ENCODE measurements around the gene SCN8A.

The SCN8A gene

DNA sequence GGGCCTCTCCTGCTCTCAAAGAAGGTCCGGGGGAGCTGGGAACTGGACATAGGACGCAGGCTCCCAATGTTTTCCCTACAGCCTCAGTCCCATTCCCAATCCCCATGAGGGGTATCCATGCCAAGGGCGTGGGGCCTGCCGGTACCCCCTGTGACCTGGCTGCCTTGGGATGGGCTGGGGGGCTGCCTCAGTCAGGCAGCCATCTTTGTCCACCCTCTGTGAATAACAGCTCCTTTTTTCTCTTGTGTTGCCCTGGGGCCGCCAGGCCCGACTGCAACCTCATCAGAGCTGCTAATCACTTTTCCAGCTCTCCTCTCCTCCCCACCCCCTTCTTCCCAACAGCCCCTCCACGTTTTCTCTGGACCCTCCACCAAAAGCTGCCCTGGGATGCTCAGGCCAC, 246.3 kb downstream of the SCN8A start:
- no peak for DNase-seq

DNA sequence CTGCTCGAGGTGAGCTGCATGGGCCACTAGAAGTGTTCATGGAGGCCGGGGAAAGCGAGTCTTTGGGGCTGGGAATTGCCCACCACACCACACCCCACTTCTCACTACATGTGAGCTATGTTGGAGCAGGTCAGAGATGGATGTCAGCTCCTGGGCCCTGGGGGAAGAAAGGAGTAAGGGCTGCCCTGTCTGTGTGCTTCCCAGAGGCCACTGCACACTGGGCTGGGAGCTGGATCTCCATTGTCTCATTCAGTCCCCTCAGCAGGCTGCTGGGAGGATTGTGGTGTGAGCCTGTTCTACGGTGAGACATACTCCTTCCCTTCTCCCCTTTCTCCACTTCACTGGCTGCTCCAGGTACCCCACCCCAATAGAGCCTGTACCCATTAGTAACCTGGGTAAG, 247.0 kb downstream of the SCN8A start:
- DNase-seq, result no peak

DNA sequence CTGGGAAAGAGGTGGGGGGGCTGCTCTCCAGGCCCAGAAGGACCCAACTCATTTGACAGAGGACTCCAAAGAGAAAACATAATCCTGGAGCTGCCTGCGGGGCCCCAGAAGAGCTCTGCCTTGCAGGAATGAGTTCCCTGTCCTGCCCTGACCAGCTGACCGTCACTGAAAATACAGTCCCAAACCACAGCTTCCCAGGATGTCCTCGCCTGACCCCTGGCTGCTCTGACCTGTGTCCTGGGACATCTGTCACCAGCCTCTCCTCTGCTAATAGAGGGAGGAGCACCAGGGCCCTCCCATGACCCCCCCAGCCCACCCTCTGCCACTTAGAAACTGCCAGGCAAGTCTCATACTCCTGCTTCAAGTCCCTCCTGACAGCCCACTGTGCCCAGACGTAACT, 247.7 kb downstream of the SCN8A start:
- no peak for DNase-seq

DNA sequence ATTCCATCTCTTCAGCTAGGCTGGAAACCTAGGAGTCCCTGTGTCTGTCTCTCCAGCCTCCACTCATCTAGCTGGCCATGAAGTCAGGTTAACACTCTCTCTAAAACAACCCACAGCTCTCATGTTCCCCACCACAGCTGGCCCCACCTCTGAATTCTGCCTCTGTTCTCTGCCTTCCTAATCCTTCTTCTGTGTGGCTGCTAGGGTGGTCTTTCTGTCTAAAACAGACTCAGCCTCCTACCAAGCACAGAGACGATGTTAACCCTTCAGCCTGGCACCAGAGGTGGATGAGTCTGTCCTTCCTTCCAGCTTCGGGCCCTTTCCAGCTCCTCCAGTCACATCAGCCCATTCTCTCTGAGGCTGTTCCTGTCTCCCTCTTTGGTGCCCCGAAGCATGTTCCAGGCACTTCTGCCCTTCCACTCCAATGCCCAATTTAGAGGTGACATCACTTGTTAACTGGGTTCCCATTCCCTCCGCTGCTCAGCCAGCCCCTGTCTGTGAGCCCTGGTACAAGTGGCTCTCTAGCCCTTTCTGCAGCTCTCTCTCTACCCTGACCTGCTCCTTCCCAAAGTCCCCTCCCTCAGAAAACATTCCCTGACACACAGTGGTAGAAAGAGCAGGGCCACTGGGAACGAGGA, 248.4 kb downstream of the SCN8A start:
- DNase-seq, result no peak

DNA sequence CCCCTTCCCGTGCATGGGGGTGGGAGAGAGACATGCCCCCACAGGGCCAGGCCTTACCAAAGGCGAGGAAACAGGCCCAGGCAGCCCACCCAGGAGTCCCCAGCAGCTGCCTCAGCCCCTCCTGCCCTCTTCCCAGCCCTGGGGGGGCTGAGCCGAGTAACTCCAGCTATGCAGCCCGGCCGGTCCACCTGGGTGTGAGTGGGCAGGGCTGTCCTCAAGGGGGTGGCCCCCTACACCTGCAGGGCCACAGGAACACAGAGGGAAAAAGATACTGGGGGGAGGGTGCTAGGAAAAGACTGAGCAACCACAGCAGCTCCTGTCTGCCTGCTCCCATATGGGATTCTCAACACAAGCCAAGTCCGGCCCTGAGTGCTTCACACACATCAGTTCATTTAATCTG, 249.9 kb downstream of the SCN8A start:
- no peak for DNase-seq

DNA sequence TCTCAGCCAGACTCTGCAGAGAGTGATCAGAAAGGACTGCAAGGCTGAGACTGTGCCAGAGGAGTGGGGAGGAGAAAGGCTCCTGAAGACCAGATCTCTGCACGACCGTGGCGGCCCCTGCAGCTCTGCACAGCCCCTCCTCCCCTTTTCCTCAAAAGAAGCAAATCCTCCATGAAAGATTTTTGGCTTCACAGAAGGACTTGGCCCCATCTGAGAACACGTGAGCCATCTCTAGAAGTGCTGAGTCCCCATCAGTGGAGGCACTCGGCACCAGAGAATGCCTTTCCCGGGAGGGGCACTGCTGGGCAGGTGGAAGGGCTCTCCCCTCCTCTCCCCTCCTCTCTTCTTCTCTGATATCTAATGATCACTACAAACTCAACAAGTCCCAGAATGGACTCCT, 250.7 kb downstream of the SCN8A start:
- DNase-seq, result no peak

DNA sequence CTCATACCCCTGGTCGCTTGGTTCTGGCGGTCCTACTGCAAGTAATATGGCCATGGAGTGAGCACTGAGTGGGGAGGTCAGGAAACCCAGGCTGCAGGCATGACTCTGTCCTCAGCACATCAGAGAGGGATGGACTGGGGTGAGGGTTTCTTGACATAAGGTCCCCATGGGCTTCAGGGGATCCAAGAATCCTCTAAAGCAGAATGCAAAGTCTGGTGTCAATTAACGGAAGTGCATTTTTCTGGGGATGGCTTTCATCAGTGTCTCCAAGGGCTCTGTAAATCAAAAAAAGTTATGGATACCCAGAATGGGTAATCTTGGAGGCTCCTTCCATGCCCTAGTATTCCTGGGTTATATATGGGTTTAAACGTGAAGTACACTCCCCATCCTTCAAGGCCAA, 253.8 kb downstream of the SCN8A start:
- no peak for DNase-seq

DNA sequence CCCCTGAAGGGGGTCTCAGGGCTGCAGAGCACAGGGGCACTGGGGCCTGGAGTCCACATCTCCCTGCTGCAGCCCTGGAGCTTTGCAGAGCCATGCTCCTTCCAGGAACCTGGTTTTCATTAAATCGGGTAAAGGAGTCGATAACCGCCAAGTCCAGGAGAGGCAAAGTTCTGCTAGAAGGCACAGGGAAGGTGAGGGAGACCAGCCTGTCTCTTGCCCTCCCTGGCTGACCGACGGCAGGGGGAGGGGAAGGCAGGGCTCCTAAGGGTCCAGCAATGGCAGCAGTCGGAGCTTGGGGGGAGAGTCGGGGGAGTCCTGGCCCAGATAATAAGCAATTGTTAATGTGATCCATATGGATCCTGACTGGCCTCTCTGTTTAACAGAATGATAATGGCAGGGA, 254.4 kb downstream of the SCN8A start:
- DNase-seq, result no peak

DNA sequence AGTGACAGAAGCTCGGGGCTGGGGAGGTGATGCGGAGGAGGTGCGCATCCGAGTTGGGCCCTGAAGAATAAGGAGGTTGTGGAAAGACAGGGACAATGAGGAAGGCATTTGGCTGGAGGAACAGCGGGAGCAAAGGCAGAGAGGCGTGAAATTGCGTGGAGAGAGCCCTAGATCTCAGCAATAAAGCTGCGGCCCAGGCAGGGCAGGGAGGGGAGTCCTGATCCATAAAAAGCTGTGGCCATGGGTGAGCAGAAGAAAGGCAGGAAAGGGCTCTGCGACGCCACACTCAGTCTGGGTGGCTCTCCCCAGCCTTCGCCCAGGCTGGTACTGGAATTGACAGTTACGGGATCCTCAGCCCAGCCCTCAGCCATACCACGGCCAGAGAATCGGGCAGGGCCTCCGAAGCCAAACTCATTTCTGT, 255.2 kb downstream of the SCN8A start:
- no peak for DNase-seq

DNA sequence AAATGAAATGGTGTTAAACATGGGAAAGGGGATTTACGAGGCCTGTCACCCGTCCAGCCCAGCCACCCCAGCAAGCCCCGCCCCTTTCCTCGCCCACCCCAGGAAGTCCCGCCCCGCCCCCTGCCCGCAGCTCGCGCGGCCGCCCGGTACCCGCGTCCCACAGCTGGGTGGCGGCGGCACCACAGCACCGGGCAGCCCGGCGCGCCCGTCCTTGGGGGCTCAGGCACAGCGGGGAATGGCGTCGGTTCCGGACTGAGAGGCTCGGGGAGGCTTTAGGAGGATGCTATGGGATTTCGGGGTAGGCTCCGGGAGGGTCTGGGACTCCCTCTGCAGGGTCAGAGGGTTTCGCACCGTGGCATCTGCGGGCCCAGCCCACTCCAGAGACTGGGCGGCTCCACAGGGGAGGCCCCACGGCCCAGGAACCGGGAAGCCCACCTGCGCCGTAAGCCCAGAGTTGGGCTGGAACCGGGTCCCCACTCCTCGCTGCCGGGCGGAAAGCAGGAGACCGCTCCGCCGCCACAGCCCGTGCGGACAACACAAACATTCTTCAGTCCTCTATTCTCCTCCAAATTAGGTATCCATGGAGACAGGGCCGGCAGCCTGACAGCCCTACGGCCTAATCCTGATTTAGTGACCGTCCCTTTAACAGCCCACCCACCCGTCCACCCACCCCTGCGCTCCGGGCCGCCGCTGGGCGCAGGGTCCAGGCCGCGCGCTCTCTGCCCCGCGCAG, 256.0 kb downstream of the SCN8A start:
- peak; percentile 49 to 50 for DNase-seq

DNA sequence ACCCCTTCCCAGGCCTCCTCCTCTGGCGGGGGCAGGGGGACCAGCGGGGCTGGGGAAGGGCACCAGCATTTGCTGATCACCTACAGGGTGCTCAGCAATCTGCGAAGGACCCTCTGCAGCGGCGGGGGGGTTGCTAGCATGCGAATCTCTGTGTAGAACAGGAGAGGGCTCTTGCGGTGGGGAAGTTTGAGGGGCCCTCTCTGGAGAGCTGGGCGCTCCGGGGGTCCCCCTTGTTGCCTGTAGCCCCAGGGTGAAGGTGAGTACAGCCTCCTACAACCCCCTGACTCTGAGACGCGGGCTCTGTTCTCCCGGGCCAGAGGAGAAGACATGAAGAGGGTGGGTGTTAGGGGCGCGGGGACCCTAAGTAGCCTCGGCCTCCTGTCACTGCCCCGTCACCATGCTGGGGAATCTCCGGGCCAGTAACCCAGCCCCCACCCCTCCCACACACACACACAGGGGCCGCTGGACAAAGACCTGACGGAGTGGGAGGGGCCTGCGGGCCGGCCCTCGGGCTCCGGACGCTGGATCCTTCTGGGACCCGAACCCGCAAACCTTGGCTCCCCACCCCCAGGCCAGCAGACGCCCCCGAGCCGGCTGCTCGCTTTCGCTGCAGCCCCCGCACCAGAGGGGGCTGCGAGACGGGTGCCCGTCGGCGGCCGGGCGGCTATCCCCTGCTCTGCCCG, 256.8 kb downstream of the SCN8A start:
- no peak for DNase-seq

DNA sequence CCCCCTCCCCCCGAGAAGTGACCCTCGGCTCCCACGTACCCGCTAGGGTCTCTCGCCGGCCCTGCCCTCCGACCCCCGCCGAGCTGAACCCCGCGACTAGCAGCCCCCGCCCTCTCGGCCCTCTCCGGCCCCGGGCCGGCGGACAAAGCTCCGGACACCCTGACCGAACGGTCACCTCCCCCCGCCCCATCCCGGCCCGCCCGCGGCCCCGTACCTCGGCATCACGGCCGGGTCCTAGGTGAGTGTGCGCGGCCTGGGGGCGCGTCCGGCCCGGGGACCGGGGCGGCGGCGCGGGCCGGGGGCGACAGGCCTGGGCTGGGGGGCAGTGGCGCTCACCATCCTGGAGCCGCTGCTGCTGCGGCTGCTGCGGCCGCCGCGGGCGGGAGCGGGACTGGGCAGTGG, 257.3 kb downstream of the SCN8A start, which contains the start of gene FIGNL2:
FIGNL2 (minus strand) TSS at position 393 of the 402 bp plus-strand sequence. CDS start 26,305 bp downstream, outside the sequence.
- DNase-seq, result no peak

DNA sequence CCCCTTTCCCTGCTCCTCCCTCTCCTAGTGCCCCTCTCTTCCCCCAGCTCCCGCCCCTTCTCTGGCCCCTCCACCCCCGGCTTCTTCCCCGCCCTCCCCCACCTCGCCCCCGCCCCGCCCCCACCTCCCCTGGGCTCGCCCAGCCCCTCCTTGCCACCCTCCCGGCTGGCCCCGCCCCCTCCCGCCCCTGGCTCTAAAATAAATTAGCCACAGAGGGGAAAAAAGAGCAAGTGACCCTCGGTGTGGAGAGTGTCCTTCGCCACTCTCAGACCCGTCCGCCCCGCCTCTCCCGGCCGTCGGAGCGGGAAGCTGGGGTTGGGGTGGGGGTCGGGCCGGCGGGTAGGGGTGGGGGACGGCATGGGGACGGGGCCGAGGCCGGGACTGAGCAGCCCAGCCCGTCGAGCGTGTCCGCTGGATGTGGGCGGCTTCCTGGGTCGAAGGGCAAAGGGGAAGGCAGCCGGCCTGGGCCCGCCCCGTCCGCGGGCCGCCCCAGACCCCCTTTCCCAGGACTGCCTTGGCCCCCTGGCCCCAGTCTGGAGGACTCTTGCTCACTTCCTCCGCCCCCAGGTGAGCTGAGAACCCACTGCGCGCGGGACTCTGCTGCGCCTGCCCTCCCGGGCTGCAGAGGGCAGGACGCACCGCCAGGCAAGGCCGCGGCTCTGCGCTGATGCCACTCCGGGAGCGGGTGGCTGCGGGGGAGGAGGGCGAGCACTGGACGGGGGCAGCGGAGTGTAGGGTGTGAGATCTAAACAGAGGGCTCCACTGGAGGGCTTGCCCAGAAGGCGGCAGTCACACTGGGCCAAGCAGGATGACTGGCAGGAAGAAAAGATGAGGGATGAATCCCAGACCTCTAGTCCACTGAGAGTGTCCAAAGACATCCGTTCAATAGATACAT, 258.1 kb downstream of the SCN8A start:
- no peak for DNase-seq

DNA sequence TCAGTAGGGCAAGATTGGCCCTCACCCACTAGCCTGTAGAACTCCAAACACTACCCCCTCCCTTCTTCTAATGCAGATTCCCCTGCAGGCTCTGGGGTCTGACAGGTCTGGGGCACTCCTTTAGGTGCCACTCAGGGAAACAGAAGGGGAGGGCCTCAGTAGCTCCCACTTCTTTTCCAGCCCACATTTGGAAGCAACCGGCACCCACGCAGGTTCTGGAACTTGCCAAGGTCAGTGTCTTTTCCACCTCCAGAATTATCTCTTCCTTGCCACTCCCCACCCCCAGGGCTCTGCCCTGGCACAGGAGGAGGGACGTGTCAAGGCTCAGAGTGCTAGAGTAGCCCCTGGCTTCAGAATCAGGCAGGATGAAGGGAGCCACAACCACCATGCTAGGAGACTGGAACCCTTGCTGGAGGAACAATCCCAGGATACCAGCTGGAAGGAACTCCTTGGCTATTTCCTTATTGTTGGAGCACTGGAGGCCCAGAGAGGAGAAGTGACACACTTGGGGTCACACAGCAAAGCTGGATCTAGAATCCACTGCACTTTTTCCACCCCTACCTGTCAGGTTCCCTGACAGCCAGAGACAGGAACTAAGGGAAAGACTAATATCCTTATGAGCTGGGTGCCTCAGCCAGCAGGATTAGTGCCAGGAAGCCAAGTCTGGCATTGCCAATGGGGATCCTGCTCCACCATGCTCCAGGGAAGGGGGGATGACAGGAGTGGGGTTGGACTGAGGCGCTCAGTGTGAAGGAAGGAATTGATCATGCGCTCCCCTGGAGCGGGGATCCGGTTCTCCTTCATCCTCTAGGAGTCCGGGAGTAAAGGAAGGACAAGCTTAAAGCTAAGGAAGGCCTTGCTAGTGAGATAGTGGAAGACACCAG, 259.3 kb downstream of the SCN8A start:
- no peak for DNase-seq

DNA sequence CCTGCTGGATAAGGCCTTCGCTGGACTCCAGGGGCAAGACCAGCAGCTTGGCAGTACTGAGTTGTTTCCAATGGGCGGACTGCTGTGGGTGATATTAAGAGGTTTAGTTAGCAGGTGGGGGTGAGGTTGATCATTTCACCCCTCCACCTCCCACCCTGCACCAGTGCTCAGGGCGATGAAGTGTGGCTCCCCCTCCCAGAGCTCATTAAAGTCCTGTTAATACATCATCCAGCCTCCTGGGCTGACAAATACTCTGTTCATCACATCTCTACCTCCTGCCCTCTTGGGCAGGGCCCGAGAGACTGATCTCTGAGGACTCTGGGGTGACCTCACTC, 259.9 kb downstream of the SCN8A start:
- DNase-seq, result no peak

DNA sequence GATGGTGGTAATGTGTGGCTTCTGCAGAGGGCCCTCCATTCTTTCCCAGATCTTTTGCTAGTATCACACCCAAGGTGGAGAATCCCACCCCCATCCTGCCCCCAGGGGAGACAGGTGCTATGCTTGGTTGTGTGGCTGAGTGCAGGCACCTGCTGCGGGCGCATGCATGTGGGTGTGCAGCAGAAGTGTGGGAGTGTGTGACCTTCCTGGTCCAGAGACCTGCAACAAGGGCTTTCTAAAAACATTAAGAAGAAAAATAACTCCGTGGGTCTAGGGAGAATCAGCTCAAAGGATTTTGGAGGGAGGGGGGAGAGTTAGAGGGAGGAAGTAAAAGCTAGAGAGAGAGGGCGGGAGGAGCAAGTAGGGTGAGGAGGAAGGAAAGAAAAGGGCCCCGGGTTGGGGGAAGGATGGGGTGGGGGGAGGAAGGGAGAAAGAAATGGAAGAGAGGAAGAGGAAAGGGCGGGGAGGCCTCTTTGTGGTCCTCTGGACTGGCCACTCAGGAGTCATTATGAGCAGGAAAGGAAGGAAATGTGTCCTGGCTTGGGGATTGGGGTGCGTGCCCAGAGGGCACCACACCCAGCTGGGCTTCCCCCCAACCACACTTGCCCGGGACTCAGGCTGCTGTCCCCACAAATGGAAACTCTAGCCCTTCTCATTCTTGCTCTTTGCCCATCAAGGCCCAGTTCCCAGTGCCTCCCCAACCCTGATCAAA, 260.5 kb downstream of the SCN8A start:
- DNase-seq, result no peak

DNA sequence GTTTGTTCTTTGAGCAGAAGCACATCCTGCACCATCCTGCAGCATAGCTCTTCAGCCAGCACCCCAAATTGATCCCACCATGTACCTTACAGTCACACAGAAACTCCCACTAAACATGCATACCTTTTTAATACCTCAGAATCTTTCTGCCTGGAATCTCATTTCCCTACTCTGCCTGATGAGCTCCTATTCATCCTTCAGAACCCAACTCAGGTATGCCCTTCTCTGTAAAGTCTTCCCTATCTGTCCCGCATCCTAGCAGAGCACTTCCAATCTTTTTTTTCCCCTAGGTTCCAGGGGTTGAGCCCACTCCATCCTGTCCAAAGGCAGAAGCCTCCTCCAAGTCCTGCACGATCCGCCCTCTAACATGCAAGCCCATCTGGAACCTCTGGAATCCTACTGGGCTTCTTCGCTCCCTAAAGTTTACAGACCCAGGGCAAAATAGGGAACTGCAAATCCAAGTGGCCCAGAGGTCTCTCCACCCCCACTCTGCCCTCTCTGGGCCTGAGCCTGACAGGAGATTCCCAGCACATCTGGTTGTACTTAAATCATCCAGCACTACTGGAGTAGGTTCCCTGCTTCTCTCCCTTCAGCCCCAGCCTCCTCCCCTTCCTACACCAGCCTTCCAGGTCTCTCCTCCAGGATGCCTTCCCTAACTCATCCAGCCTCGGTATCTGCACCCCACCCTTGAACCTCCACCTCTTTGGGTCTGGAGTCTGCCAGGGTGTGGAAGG, 261.5 kb downstream of the SCN8A start:
- DNase-seq, result no peak

DNA sequence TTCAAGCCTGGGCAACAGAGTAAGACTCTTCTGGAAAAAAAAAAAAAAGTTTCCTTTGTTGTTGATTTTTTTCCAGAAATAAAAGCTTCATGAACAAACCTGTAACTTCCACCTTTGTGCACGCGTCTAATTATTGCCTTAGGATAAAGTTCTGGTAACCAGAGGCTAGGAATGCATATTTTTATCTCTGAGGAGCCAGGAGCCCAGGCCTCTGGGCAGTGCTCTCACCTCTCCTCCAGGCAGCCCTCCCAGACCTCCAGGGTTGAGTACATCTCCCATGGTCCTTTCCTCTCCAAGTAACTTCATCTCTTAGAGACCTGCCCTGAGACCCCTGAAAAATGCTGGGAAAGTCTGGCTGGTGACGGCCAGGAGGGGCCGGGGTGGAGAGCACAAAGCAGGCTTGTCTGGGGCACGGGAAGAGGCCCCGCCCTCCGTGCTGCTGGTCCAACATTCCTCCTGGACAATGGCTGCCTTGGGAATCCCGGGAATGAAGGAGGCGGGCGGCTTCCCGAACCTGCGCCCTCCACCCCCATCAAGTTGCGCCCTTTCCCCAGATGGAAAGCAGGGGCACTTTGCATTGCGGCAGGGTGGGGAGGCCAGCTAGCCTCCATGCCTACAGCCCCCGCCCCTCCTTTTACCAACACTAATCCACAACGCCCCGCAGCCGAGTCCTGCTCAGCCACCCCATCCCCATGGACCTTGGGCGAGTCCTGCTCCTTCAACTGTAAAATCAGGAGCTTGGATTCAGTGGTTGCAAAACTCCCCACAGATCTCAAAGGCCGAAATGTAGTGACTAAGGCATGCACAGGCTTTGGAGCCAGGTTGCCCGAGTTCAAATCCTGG, 264.8 kb downstream of the SCN8A start:
- no peak for DNase-seq

DNA sequence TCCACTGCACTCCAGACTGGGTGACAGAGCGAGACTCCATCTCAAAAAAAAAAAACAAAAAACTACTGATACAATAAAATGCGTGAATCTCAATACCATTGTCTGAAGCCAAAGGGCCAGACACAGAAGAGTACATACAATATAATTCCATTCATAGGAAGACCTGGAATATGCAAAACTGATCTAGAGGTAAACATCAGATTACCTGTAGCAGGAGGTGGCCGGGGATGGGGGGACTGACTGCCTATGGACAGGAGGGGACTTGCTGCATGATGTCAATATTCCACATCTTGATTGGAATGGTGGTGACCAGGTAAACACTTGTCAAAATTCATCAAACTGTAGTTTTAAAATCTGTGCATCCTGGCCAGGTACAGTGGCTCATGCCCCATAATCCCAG, 270.0 kb downstream of the SCN8A start:
- DNase-seq, result no peak

Data from CD4-positive, alpha-beta T cell treated with Interferon alpha-2 for 1 hour (primary cell).